Ramos (cell line): ENCODE data around the gene CXCR2.

ENCODE experiments used
- in situ Hi-C: fragments of 300-500 bp; cut with MboI; formaldehyde crosslinking; loops from one replicate; pipeline ENCODE4 v1.14.3; 2022; ENCODE audit warnings: low sequenced_read_pairs; ENCODE audit not compliant: unreplicated experiment

Gene CXCR2

GRCh38 chr2:218179782-218180181 lies 54.0 kb downstream of the CXCR2 start:
- in situ Hi-C loops = no loop called here

GRCh38 chr2:218180467-218181114 lies 54.8 kb downstream of the CXCR2 start:
- in situ Hi-C loops = no loop called here

GRCh38 chr2:218184331-218184730 lies 58.5 kb downstream of the CXCR2 start:
- in situ Hi-C loops = no loop called here

DNA sequence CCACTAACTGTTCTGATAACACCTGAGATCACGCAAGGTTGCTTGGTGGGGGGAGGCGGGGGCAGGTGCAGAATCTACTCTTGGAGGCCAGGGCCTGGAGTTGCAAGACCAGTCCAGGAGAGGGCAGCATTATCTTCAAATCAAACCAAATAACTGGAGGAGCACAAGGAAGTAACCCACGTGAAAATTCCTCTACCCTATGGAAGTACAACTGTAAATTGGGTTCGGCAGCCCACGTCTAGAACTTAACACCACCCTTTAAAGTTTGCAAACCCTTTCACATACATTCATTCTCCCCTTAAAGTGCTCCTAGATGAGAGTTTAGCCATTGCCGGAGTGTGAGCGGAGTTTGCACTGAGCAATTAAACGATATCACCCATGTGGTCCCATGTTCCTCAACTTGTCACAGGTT lies 60.5 kb downstream of the CXCR2 start:
- in situ Hi-C loops = loop anchor here (5.0 kb wide), 1 partner anchor 81 kb away; no protein-coding TSS in a partner anchor
